ACC112 (cell line): Measurements from ENCODE around the gene ASPA.

Experiments
- H2AFZ ChIP-seq: fragments of 200-600 bp; sonication (generic); one replicate; pipeline ENCODE4 v1.6.0; 2017; ENCODE audit warnings: antibody characterized with exemption, low read length; ENCODE audit not compliant: unreplicated experiment
- H3K27ac ChIP-seq: fragments of 200-600 bp; sonication (generic); 2 replicates; pipeline ENCODE4 v1.5.1; 2014; ENCODE audit warnings: low read depth, mild to moderate bottlenecking, antibody characterized with exemption, low read length, moderate library complexity
- H3K27me3 ChIP-seq: fragments of 200-600 bp; sonication (generic); 2 replicates; pipeline ENCODE4 v1.6.1; 2014; ENCODE audit warnings: mild to moderate bottlenecking, antibody characterized with exemption, low read length, moderate library complexity, mixed read lengths; ENCODE audit not compliant: insufficient read depth
- H3K36me3 ChIP-seq: fragments of 200-600 bp; sonication (generic); 2 replicates; pipeline ENCODE4 v1.6.1; 2016; ENCODE audit warnings: mild to moderate bottlenecking, antibody characterized with exemption, low read length, moderate library complexity, mixed read lengths; ENCODE audit not compliant: insufficient read depth
- H3K4me1 ChIP-seq: fragments of 200-600 bp; sonication (generic); one replicate; pipeline ENCODE4 v1.6.1; 2016; ENCODE audit warnings: low read length, mixed read lengths; ENCODE audit not compliant: insufficient read depth, unreplicated experiment, control insufficient read depth
- H3K4me3 ChIP-seq: fragments of 200-600 bp; sonication (generic); 2 replicates; pipeline ENCODE4 v1.5.1; 2014; ENCODE audit warnings: mild to moderate bottlenecking, low read depth, low read length
- H3K79me2 ChIP-seq: fragments of 200-600 bp; sonication (generic); one replicate; pipeline ENCODE4 v1.6.0; 2016; ENCODE audit warnings: low read length; ENCODE audit not compliant: control insufficient read depth, unreplicated experiment, insufficient read depth

ASPA gene

GRCh38 chr17:3546997-3547396, 71.2 kb downstream of the ASPA start:
- Histone ChIP-seq H3K27me3 (peaks cover 3% of the 10 kb centered on the region; the same call in 1 of the 2 replicates), H3K4me1 (no peaks in the 10 kb centered on the region), H3K36me3 (no peaks in the 10 kb centered on the region), H3K27ac (no peak overlapping the region), H3K79me2 (no peaks in the 10 kb centered on the region), H3K4me3 (no peak overlapping the region), H2AFZ (no peak overlapping the region)

GRCh38 chr17:3547628-3548027, 71.8 kb downstream of the ASPA start:
- Histone ChIP-seq H2AFZ (no peak overlapping the region), H3K27ac (no peak overlapping the region), H3K36me3 (no peaks in the 10 kb centered on the region), H3K79me2 (no peaks in the 10 kb centered on the region), H3K4me3 (no peak overlapping the region), H3K27me3 (peaks cover 3% of the 10 kb centered on the region; the same call in 1 of the 2 replicates), H3K4me1 (no peaks in the 10 kb centered on the region)

GRCh38 chr17:3549610-3550162, 73.9 kb downstream of the ASPA start:
- Histone ChIP-seq H3K27me3 (peaks cover 3% of the 10 kb centered on the region; the same call in 1 of the 2 replicates), H3K4me1 (no peaks in the 10 kb centered on the region), H3K4me3 (no peak overlapping the region), H3K79me2 (no peaks in the 10 kb centered on the region), H2AFZ (no peak overlapping the region), H3K27ac (no peak overlapping the region), H3K36me3 (no peaks in the 10 kb centered on the region)

- H2AFZ ChIP-seq, result no peak overlapping the region
- no peak overlapping the region for H3K4me3 ChIP-seq
- peaks cover 3% of the 10 kb centered on the region; the same call in 1 of the 2 replicates for H3K27me3 ChIP-seq
- H3K4me1 ChIP-seq, result no peaks in the 10 kb centered on the region
- H3K27ac ChIP-seq, result no peak overlapping the region
- H3K79me2 ChIP-seq, result no peaks in the 10 kb centered on the region
- no peaks in the 10 kb centered on the region for H3K36me3 ChIP-seq
These were observed 75.4 kb downstream of the ASPA start for GRCh38 chr17:3551189-3551588.

- Histone ChIP-seq H3K27ac (no peak overlapping the region), H2AFZ (no peak overlapping the region), H3K4me1 (no peaks in the 10 kb centered on the region), H3K4me3 (no peak overlapping the region), H3K79me2 (no peaks in the 10 kb centered on the region), H3K27me3 (peaks cover 3% of the 10 kb centered on the region; the same call in 1 of the 2 replicates), H3K36me3 (no peaks in the 10 kb centered on the region)
These were observed 77.1 kb downstream of the ASPA start for GRCh38 chr17:3552916-3553315.
